Mesenchymal stem cell (in vitro differentiated cells and primary cell): ENCODE measurements around the gene HLA-DPA1.
A peak's percentile ranks its signal among the peaks of the same experiment; 100 is the strongest.

Experiments used
- DNase-seq: peaks from one replicate; pipeline ENCODE4 v3.0.0-alpha.2; 2013
- H2AFZ ChIP-seq: one replicate; pipeline ENCODE4 v1.6.1; 2013; ENCODE audit warnings: low read depth, mild to moderate bottlenecking, control low read depth, inconsistent platforms, low read length, moderate library complexity
- H2AK5ac ChIP-seq: 2 replicates; pipeline ENCODE4 v1.6.1; 2013; ENCODE audit warnings: low read length, moderate library complexity, mild to moderate bottlenecking, inconsistent platforms; ENCODE audit not compliant: severe bottlenecking
- H2BK120ac ChIP-seq: one replicate; pipeline ENCODE4 v1.6.1; 2013; ENCODE audit warnings: low read depth, mild to moderate bottlenecking, inconsistent platforms, low read length, moderate library complexity
- H2BK12ac ChIP-seq, 2 experiments: one replicate each; pipeline ENCODE4 v1.6.1; 2013; ENCODE audit warnings: inconsistent platforms in 2 of 2, low read length in 2 of 2, mild to moderate bottlenecking in 2 of 2, moderate library complexity in 2 of 2, control low read depth in 1 of 2
- H2BK15ac ChIP-seq: one replicate; pipeline ENCODE4 v1.6.1; 2013; ENCODE audit warnings: mild to moderate bottlenecking, low read depth, inconsistent platforms; ENCODE audit not compliant: poor library complexity, severe bottlenecking
- H2BK5ac ChIP-seq: 2 replicates; pipeline ENCODE4 v1.6.1; 2013; ENCODE audit warnings: low read depth, mild to moderate bottlenecking, low read length, control low read depth, inconsistent platforms; ENCODE audit not compliant: poor library complexity, severe bottlenecking
- H3K14ac ChIP-seq, 2 experiments: one replicate each; pipeline ENCODE4 v1.6.1; 2013; ENCODE audit warnings: inconsistent platforms in 2 of 2, low read length in 2 of 2, control low read depth in 1 of 2, mild to moderate bottlenecking in 1 of 2, moderate library complexity in 1 of 2
- H3K18ac ChIP-seq, 2 experiments: one replicate each; pipeline ENCODE4 v1.6.1; 2013; ENCODE audit warnings: inconsistent platforms in 2 of 2, low read length in 2 of 2, control low read depth in 1 of 2, low read depth in 1 of 2, mild to moderate bottlenecking in 1 of 2
- H3K23ac ChIP-seq, 2 experiments: one replicate each; pipeline ENCODE4 v1.6.1; 2013; ENCODE audit warnings: inconsistent platforms in 2 of 2, low read length in 2 of 2, mild to moderate bottlenecking in 2 of 2, moderate library complexity in 2 of 2, control low read depth in 1 of 2
- H3K27ac ChIP-seq: 2 replicates; pipeline ENCODE4 v1.5.1; 2013; ENCODE audit warnings: mild to moderate bottlenecking, moderate library complexity, low read length, control low read depth, inconsistent platforms; ENCODE audit not compliant: poor library complexity, severe bottlenecking
- H3K27me3 ChIP-seq, 2 experiments: 2 replicates each; pipeline versions ENCODE4 v1.6.1 to v1.7.0; 2013; ENCODE audit warnings: low read length in 2 of 2, mild to moderate bottlenecking in 2 of 2, moderate library complexity in 2 of 2, control low read depth in 1 of 2, inconsistent platforms in 1 of 2; ENCODE audit not compliant: control insufficient read depth in 1 of 2, insufficient read depth in 1 of 2
- H3K36me3 ChIP-seq, 2 experiments: 2 replicates each; pipeline versions ENCODE4 v1.6.1 to v1.7.0; 2013; ENCODE audit warnings: low read length in 2 of 2, control low read depth in 1 of 2, inconsistent platforms in 1 of 2, low read depth in 1 of 2, mild to moderate bottlenecking in 1 of 2; ENCODE audit not compliant: insufficient read depth in 2 of 2, control insufficient read depth in 1 of 2
- H3K4ac ChIP-seq, 2 experiments: one replicate each; pipeline ENCODE4 v1.6.1; 2013; ENCODE audit warnings: inconsistent platforms in 2 of 2, low read length in 2 of 2, mild to moderate bottlenecking in 2 of 2, moderate library complexity in 2 of 2, control low read depth in 1 of 2, low read depth in 1 of 2
- H3K4me1 ChIP-seq: 2 replicates; pipeline ENCODE4 v1.6.1; 2013; ENCODE audit warnings: low read depth, low read length, control low read depth; ENCODE audit not compliant: control insufficient read depth, insufficient read depth
- H3K4me2 ChIP-seq: 2 replicates; pipeline ENCODE4 v1.6.1; 2013; ENCODE audit warnings: low read length, mild to moderate bottlenecking, inconsistent platforms; ENCODE audit not compliant: poor library complexity, severe bottlenecking
- H3K4me3 ChIP-seq, 2 experiments: 2 replicates each; pipeline versions ENCODE4 v1.5.1 to v1.7.0; 2013; ENCODE audit warnings: low read length in 2 of 2, mild to moderate bottlenecking in 2 of 2, control low read depth in 1 of 2, low read depth in 1 of 2; ENCODE audit not compliant: insufficient read depth in 1 of 2
- H3K79me1 ChIP-seq: replicated peaks from 2 replicates; pipeline ENCODE4 v1.6.1; 2013; ENCODE audit warnings: mild to moderate bottlenecking, control low read depth, low read length, inconsistent platforms; ENCODE audit not compliant: poor library complexity, severe bottlenecking
- H3K9ac ChIP-seq: 2 replicates; pipeline ENCODE4 v1.7.0; 2013; ENCODE audit warnings: mild to moderate bottlenecking, low read length, moderate library complexity
- H3K9me3 ChIP-seq: 2 replicates; pipeline ENCODE4 v1.7.0; 2013; ENCODE audit warnings: mild to moderate bottlenecking, low read length; ENCODE audit not compliant: control insufficient read depth
- H4K8ac ChIP-seq: one replicate; pipeline ENCODE4 v1.6.1; 2013; ENCODE audit warnings: inconsistent platforms, mild to moderate bottlenecking, low read length, moderate library complexity
- H4K91ac ChIP-seq: one replicate; pipeline ENCODE4 v1.6.1; 2013; ENCODE audit warnings: mild to moderate bottlenecking, low read length, inconsistent platforms
- WGBS: methylation state at CpG from one replicate; pipeline ENCODE4 v1.1.7; 2013; ENCODE audit warnings: mixed read lengths; 5-methylcytosine and 5-hydroxymethylcytosine counted together

HLA-DPA1 gene

DNA sequence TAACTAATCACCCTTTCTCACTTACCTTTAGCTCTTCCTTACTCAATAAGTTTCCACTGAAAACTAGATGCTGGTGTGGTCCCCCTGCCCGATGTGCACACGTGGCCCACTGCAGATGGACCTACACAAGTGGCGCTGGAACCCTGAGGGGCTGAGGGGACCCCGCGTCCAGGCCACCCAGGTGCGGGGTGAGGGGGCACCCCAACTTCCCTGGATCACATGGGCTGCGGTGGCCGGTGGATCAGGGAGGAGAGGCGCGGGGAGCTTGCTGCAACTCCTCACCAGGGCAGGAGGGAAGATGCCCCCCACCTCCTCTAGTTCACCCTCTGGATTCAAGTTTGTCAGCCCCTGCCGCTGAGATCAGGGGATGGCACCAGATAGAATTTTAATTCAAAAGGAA lies 51.5 kb downstream of the HLA-DPA1 start:
- H2BK120ac ChIP-seq = no peak overlapping the region
- no peak overlapping the region for H3K27ac ChIP-seq
- no peak overlapping the region for H4K8ac ChIP-seq
- H4K91ac ChIP-seq = peak overlapping the region; percentile 23
- peak overlapping the region; percentile 26 for H2BK15ac ChIP-seq
- H2AFZ ChIP-seq = no peak overlapping the region
- no peaks in the 10 kb centered on the region for H3K36me3 ChIP-seq
- no peak overlapping the region for H2AK5ac ChIP-seq
- H3K4me1 ChIP-seq = no peaks in the 10 kb centered on the region
- H3K4me2 ChIP-seq = no peak overlapping the region
- H3K18ac ChIP-seq = peak overlapping the region in 1 of 2 experiments; percentile 50
- no peak overlapping the region for H3K9ac ChIP-seq
- H3K14ac ChIP-seq = peak overlapping the region in 1 of 2 experiments; percentile 23
- DNase-seq = no peak
- H3K23ac ChIP-seq = no peak overlapping the region
- H3K4me3 ChIP-seq = no peak overlapping the region
- H3K4ac ChIP-seq = no peak overlapping the region
- no peak overlapping the region for H2BK12ac ChIP-seq
- H2BK5ac ChIP-seq = no peak overlapping the region
- peaks cover 0 to 59% of the 10 kb centered on the region in 2 experiments for H3K27me3 ChIP-seq
- H3K9me3 ChIP-seq = no peaks in the 10 kb centered on the region
- WGBS = 95% methylated on average over 10 of the region's 11 CpGs
- H3K79me1 ChIP-seq = no peaks in the 10 kb centered on the region

DNA sequence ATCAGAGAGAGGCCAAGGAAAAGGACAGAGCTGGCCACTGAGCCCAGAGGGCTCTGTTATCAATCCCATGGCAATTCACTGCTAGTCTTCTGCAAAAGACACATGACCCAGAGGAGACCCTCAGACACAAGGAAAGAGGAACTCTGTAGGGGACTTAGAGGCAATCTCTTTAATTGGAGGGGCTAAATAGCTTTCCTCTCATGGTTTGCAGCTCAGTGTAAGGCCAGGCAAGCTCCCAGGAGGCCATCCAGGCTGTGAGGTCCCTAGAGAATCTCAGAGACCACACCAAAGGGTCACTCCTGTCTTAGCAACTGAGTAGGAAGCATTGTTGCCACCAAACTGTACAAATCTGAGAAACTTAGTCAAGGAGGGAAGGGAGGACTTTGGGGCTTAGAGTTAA lies 54.1 kb downstream of the HLA-DPA1 start:
- no peak overlapping the region for H3K14ac ChIP-seq
- H2AFZ ChIP-seq = peak overlapping the region; percentile 3
- peak overlapping the region in 1 of 2 experiments; percentile 89 for H3K18ac ChIP-seq
- no peaks in the 10 kb centered on the region for H3K79me1 ChIP-seq
- H3K4me1 ChIP-seq = no peaks in the 10 kb centered on the region
- peak overlapping the region in 1 of 2 experiments; percentile 72 for H3K4me3 ChIP-seq
- H3K27ac ChIP-seq = no peak overlapping the region
- DNase-seq = no peak
- H2BK120ac ChIP-seq = no peak overlapping the region
- no peak overlapping the region for H2AK5ac ChIP-seq
- peak overlapping the region; percentile 64 for H4K91ac ChIP-seq
- H2BK15ac ChIP-seq = no peak overlapping the region
- peak overlapping the region in 1 of 2 experiments; percentile 78 for H3K4ac ChIP-seq
- H3K4me2 ChIP-seq = no peak overlapping the region
- no peak overlapping the region for H2BK5ac ChIP-seq
- H3K36me3 ChIP-seq = no peaks in the 10 kb centered on the region
- no peak overlapping the region for H4K8ac ChIP-seq
- H3K27me3 ChIP-seq = peaks cover under 1 to 69% of the 10 kb centered on the region in 2 experiments
- H3K23ac ChIP-seq = peak overlapping the region in 1 of 2 experiments; percentile 77
- H3K9me3 ChIP-seq = no peaks in the 10 kb centered on the region
- peak overlapping the region; percentile 23 to 69 for H2BK12ac ChIP-seq
- H3K9ac ChIP-seq = peak overlapping the region; percentile 83

GRCh38 chr6:33018904-33019303 lies 54.5 kb downstream of the HLA-DPA1 start:
- Histone ChIP-seq H3K27me3 (peaks cover 5 to 71% of the 10 kb centered on the region in 2 experiments), H3K4me1 (no peaks in the 10 kb centered on the region), H2BK15ac (no peak overlapping the region), H2BK120ac (no peak overlapping the region), H2AK5ac (no peak overlapping the region), H2BK5ac (no peak overlapping the region), H4K8ac (peak overlapping the region; percentile 15), H3K4me2 (no peak overlapping the region), H3K14ac (no peak overlapping the region), H3K79me1 (no peaks in the 10 kb centered on the region), H3K9ac (peak overlapping the region; percentile 83), H3K9me3 (no peaks in the 10 kb centered on the region), H3K36me3 (no peaks in the 10 kb centered on the region), H2AFZ (peak overlapping the region; percentile 18), H2BK12ac (no peak overlapping the region), H3K23ac (no peak overlapping the region), H3K4me3 (peak overlapping the region in 1 of 2 experiments; percentile 72), H3K27ac (no peak overlapping the region), H3K4ac (no peak overlapping the region), H4K91ac (no peak overlapping the region), H3K18ac (peak overlapping the region in 1 of 2 experiments; percentile 5)
- WGBS = 21% methylated on average over 6 of the region's 6 CpGs
- DNase-seq = peak; percentile 92

DNA sequence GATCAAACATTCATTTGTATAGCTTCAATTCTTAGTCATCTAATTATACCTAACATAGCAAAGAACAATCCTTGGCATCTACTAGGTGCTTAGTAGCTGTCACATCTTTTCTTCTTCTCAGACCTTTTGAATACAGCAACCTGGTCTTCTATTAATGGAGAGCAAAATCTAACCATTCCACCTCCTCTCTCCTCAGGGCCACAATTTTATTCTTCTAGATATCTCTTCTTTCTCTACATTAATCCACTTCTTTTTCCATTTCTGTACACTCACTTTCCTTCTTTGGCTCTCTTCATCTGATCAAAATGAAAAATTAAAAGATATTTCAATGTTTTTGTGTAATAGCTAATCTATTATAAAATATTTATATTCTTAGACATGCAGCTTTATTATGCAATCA lies 55.0 kb downstream of the HLA-DPA1 start:
- peaks cover 10 to 76% of the 10 kb centered on the region in 2 experiments for H3K27me3 ChIP-seq
- DNase-seq = no peak

More for the DNA sequence above, 55.0 kb downstream of the HLA-DPA1 start:
- Histone ChIP-seq H3K14ac (no peak overlapping the region), H3K4ac (no peak overlapping the region), H4K91ac (no peak overlapping the region), H3K9ac (peak overlapping the region; percentile 83), H4K8ac (no peak overlapping the region), H2BK15ac (no peak overlapping the region), H3K9me3 (no peaks in the 10 kb centered on the region), H2BK12ac (no peak overlapping the region), H3K23ac (no peak overlapping the region), H2AFZ (no peak overlapping the region), H3K4me3 (peak overlapping the region in 1 of 2 experiments; percentile 72), H3K4me2 (no peak overlapping the region), H3K27ac (no peak overlapping the region), H2BK120ac (no peak overlapping the region), H2BK5ac (no peak overlapping the region), H2AK5ac (no peak overlapping the region), H3K36me3 (no peaks in the 10 kb centered on the region), H3K4me1 (no peaks in the 10 kb centered on the region), H3K18ac (no peak overlapping the region), H3K79me1 (no peaks in the 10 kb centered on the region)
